ENCODE data around the gene CEBPG. TPM values are rescaled to one million over a fixed set of nuclear protein-coding genes. Genes with fewer than 3 reads are reported as not detected.

CEBPG gene
- total RNA-seq, 1 experiment from 2014 or later = 33.4 TPM

DNA sequence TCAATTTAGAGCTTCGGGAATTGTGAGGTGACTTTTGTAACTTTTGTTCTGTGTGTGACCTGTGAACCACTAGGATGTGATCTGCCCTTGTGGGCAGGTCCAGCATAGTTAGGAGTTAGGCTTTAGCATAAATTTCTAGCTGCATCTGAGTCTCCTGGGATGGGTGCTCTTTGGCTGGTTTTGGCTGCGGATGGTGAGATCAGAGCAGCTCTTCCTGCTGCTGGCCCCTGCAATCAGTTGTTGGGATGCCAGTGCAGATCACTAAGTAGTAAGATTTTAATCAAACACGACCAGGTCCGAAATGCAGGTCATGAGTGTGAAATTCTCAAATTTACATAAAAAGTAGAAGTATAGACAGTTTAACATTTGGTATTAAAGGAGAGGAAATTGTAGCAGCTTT, 8.5 kb downstream of the CEBPG start:
- Histone ChIP-seq H3K4me2 (no peak overlapping the region), H3K9me3 (ENCODE audit: insufficient read depth, low read depth) (no peaks in the 10 kb centered on the region), H3K79me2 (ENCODE audit: low read depth) (peaks cover 70% of the 10 kb centered on the region), H4K20me1 (ENCODE audit: insufficient read depth) (peaks cover 89% of the 10 kb centered on the region), H3K4me1 (replicated peaks; ENCODE audit: insufficient read depth) (peaks cover 10% of the 10 kb centered on the region), H3K36me3 (ENCODE audit: low read depth) (peaks cover 30% of the 10 kb centered on the region), H3K27ac (no peak overlapping the region), H3K27me3 (ENCODE audit: insufficient read depth, low read depth) (no peaks in the 10 kb centered on the region), H2AFZ (no peak overlapping the region), H3F3A (ENCODE audit: insufficient read depth, low read depth) (peaks cover 27% of the 10 kb centered on the region; the same call in 1 of the 2 replicates), H3K9me2 (ENCODE audit: insufficient read depth) (no peaks in the 10 kb centered on the region), H3K4me3 (no peak overlapping the region)
- CTCF ChIA-PET = no interaction called here
- no TSS peak for BruUV-seq (replicated peaks)
- POLR2A ChIA-PET (ENCODE audit: unreplicated experiment) = interaction anchor here (0.6 kb wide), 1 partner anchor 1593 kb away, joined by 5 read pairs; no protein-coding TSS in a partner anchor
- intact Hi-C loops (cut with micrococcal nuclease; ENCODE audit: unreplicated experiment) = no loop called here
- no peak for DNase-seq
- TF ChIP-seq, protein P1, sequence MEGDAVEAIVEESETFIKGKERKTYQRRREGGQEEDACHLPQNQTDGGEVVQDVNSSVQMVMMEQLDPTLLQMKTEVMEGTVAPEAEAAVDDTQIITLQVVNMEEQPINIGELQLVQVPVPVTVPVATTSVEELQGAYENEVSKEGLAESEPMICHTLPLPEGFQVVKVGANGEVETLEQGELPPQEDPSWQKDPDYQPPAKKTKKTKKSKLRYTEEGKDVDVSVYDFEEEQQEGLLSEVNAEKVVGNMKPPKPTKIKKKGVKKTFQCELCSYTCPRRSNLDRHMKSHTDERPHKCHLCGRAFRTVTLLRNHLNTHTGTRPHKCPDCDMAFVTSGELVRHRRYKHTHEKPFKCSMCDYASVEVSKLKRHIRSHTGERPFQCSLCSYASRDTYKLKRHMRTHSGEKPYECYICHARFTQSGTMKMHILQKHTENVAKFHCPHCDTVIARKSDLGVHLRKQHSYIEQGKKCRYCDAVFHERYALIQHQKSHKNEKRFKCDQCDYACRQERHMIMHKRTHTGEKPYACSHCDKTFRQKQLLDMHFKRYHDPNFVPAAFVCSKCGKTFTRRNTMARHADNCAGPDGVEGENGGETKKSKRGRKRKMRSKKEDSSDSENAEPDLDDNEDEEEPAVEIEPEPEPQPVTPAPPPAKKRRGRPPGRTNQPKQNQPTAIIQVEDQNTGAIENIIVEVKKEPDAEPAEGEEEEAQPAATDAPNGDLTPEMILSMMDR (conservative IDR thresholded peaks at IDR 0.05) = no peak
- no peak for TF ChIP-seq EZH2 (IDR thresholded peaks at IDR 0.05; ENCODE audit: low read depth)

DNA sequence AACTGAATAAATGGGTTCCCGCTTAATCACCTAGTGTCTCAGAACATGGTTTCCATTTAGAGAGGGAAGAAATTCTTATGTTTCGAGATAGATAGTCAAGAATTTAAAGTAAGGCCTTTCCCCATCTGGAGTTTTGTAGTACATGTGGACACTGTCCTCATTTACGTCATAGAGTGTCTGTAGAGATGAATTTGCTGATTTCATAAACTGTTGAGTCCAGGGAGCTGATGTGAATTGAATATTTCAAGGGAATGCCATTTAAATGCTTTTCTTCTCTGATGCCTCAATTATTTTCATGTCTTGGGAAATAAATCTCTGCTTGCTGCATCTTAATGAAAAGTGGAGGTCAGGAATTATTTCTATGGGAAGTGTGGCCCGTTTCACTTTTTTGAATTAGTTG, 9.5 kb downstream of the CEBPG start:
- no peak overlapping the region for H3K27ac ChIP-seq
- ChIA-PET POLR2A (ENCODE audit: unreplicated experiment) (no interaction called here), CTCF (no interaction called here)
- no peak for DNase-seq
- H3K4me2 ChIP-seq = no peak overlapping the region
- intact Hi-C loops (cut with micrococcal nuclease; ENCODE audit: unreplicated experiment) = no loop called here
- no peaks in the 10 kb centered on the region for H3K9me2 ChIP-seq (ENCODE audit: insufficient read depth)
- peaks cover 61% of the 10 kb centered on the region for H3K79me2 ChIP-seq (ENCODE audit: low read depth)
- peaks cover 84% of the 10 kb centered on the region for H4K20me1 ChIP-seq (ENCODE audit: insufficient read depth)
- no peak overlapping the region for H3K4me3 ChIP-seq
- BruUV-seq (replicated peaks) = no TSS peak
- no peaks in the 10 kb centered on the region for H3K27me3 ChIP-seq (ENCODE audit: insufficient read depth, low read depth)
- peaks cover 30% of the 10 kb centered on the region for H3K36me3 ChIP-seq (ENCODE audit: low read depth)
- H3F3A ChIP-seq (ENCODE audit: insufficient read depth, low read depth) = peaks cover 25% of the 10 kb centered on the region; the same call in 1 of the 2 replicates
- H3K4me1 ChIP-seq (replicated peaks; ENCODE audit: insufficient read depth) = 0 out of 2 replicates have a peak, but pooled peaks cover under 1% of the 10 kb centered on the region
- H3K9me3 ChIP-seq (ENCODE audit: insufficient read depth, low read depth) = no peaks in the 10 kb centered on the region
- no peak overlapping the region for H2AFZ ChIP-seq
- TF ChIP-seq EZH2 (IDR thresholded peaks at IDR 0.05; ENCODE audit: low read depth) = no peak
- TF ChIP-seq, protein P1 (conservative IDR thresholded peaks at IDR 0.05) = no peak

DNA sequence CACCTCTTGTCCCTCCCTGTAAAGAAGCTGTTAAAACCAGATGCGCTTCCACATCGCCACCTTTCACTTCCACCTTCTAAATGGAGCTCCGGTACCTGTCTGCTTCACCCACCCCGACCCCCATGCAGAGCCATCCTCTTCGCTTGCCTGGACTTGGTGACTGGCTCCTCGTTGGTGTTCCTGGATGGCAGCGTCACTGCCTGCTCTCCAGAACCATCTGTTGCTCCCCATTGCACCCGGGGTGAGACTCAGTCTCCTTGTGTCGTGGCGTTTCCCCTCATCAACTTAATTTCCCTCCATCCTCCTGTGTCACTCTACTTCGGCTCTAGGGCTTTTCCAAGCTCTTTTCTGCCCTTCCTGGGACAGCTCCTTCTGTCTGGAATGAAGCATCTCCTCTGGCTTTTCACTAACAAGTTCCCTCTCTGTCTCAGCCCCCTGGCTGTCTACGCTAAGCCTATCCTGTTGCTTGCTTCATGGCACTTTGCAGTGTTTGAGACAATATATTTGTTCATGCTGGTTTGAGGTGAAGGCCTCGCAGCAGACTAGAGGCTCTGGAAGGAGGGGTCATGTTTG, 10.3 kb downstream of the CEBPG start:
- peaks cover 76% of the 10 kb centered on the region for H4K20me1 ChIP-seq (ENCODE audit: insufficient read depth)
- peaks cover 25% of the 10 kb centered on the region; the same call in 1 of the 2 replicates for H3F3A ChIP-seq (ENCODE audit: insufficient read depth, low read depth)
- no peaks in the 10 kb centered on the region for H3K9me3 ChIP-seq (ENCODE audit: insufficient read depth, low read depth)
- no peak for DNase-seq
- CTCF ChIA-PET = no interaction called here
- peaks cover 52% of the 10 kb centered on the region for H3K79me2 ChIP-seq (ENCODE audit: low read depth)
- no peak overlapping the region for H3K4me3 ChIP-seq
- H3K4me2 ChIP-seq = no peak overlapping the region
- POLR2A ChIA-PET (ENCODE audit: unreplicated experiment) = no interaction called here
- no peak for TF ChIP-seq EZH2 (IDR thresholded peaks at IDR 0.05; ENCODE audit: low read depth)
- TF ChIP-seq, protein P1 (conservative IDR thresholded peaks at IDR 0.05) = no peak
- H3K9me2 ChIP-seq (ENCODE audit: insufficient read depth) = no peaks in the 10 kb centered on the region
- no peaks in the 10 kb centered on the region for H3K27me3 ChIP-seq (ENCODE audit: insufficient read depth, low read depth)
- peaks cover 30% of the 10 kb centered on the region for H3K36me3 ChIP-seq (ENCODE audit: low read depth)
- BruUV-seq (replicated peaks) = no TSS peak
- no peak overlapping the region for H2AFZ ChIP-seq
- intact Hi-C loops (cut with micrococcal nuclease; ENCODE audit: unreplicated experiment) = no loop called here
- H3K27ac ChIP-seq = no peak overlapping the region
- H3K4me1 ChIP-seq (replicated peaks; ENCODE audit: insufficient read depth) = no peaks in the 10 kb centered on the region
